H1 (cell line): ENCODE data around the gene NAGS. TPM values are rescaled to one million over a fixed set of nuclear protein-coding genes. Genes with fewer than 3 reads are reported as not detected.
"Not testable (repeated sequence)": the region's sequence is repeated elsewhere in the genome, so short reads cannot be mapped to it uniquely, and the experiment has no call there.

Experiments
- CTCF ChIA-PET: fragments of 300-600 bp; sonication (Branson Sonifier 250); formaldehyde crosslinking; loops from one replicate; lab custom pipeline; 2021; ENCODE audit not compliant: partially characterized antibody; lab: Charles Lee
- POLR2A ChIA-PET: fragments of 300-600 bp; sonication (Branson Sonifier 250); formaldehyde crosslinking; loops from one replicate; lab custom pipeline; 2021; ENCODE audit warnings: inconsistent platforms; ENCODE audit not compliant: partially characterized antibody; lab: Charles Lee
- DNase-seq, 2 experiments: peaks; one replicate each; pipeline versions ENCODE4 v3.0.0 to v3.0.0-alpha.2; 2010 to 2022; ENCODE audit warnings: low spot score in 2 of 2, low read depth in 1 of 2, mixed read lengths in 1 of 2
- FAIRE-seq: peaks from 2 replicates; lab custom pipeline; 2011; peaks lifted over from hg19 to GRCh38; lab: Jason Lieb, UNC
- H2AFZ ChIP-seq: 2 replicates; pipeline ENCODE4 v1.8.1; 2012; ENCODE audit warnings: low read length, inconsistent platforms
- H2AK5ac ChIP-seq: 2 replicates; pipeline ENCODE4 v1.6.1; 2013; ENCODE audit warnings: low read depth, low read length
- H2BK120ac ChIP-seq: replicated peaks from 2 replicates; pipeline ENCODE3; 2013; ENCODE audit warnings: low read depth, low read length, inconsistent platforms
- H2BK12ac ChIP-seq: 2 replicates; pipeline ENCODE4 v1.6.1; 2013; ENCODE audit warnings: low read depth, low read length
- H2BK15ac ChIP-seq: 2 replicates; pipeline ENCODE4 v1.6.1; 2013; ENCODE audit warnings: low read length
- H2BK20ac ChIP-seq: 2 replicates; pipeline ENCODE4 v1.6.1; 2013; ENCODE audit warnings: low read length
- H2BK5ac ChIP-seq: 2 replicates; pipeline ENCODE4 v1.6.1; 2013; ENCODE audit warnings: low read depth, low read length
- H3K14ac ChIP-seq: 2 replicates; pipeline ENCODE4 v1.6.1; 2013; ENCODE audit warnings: inconsistent platforms; ENCODE audit not compliant: insufficient read length
- H3K18ac ChIP-seq: 2 replicates; pipeline ENCODE4 v1.6.1; 2013; ENCODE audit warnings: low read length; ENCODE audit errors: extremely low read depth
- H3K23ac ChIP-seq: 2 replicates; pipeline ENCODE4 v1.6.1; 2013; ENCODE audit warnings: inconsistent platforms; ENCODE audit not compliant: insufficient read length
- H3K23me2 ChIP-seq: 2 replicates; pipeline ENCODE4 v1.6.1; 2013; ENCODE audit warnings: low read depth, low read length
- H3K27ac ChIP-seq: 2 replicates; pipeline ENCODE4 v1.6.1; 2011; ENCODE audit warnings: low read depth, low read length, inconsistent platforms
- H3K27me3 ChIP-seq, 4 experiments: replicated peaks in 1 of 4; 1 replicate in 1 of 4; 2 replicates in 3 of 4; pipeline versions ENCODE4 v1.6.1 to v1.8.1; 2011 to 2013; ENCODE audit warnings: low read length in 3 of 4, mild to moderate bottlenecking in 3 of 4, inconsistent platforms in 2 of 4, mixed read lengths in 2 of 4, moderate library complexity in 1 of 4; ENCODE audit not compliant: control insufficient read depth in 3 of 4, insufficient read depth in 3 of 4; ENCODE audit errors: extremely low read depth in 1 of 4
- H3K36me3 ChIP-seq, 4 experiments: 2 replicates each; pipeline versions ENCODE4 v1.6.1 to v1.8.1; 2011 to 2013; ENCODE audit warnings: mild to moderate bottlenecking in 4 of 4, low read length in 3 of 4, moderate library complexity in 2 of 4, control low read depth in 1 of 4, inconsistent platforms in 1 of 4; ENCODE audit not compliant: insufficient read depth in 4 of 4, control insufficient read depth in 2 of 4
- H3K4ac ChIP-seq: replicated peaks from 2 replicates; pipeline ENCODE3; 2013; ENCODE audit warnings: low read length, low read depth, mixed read lengths, inconsistent platforms; ENCODE audit not compliant: insufficient read length
- H3K4me1 ChIP-seq, 4 experiments: replicated peaks in 1 of 4; 1 replicate in 1 of 4; 2 replicates in 3 of 4; pipeline versions ENCODE4 v1.6.1 to v1.8.1; 2011 to 2013; ENCODE audit warnings: low read length in 3 of 4, inconsistent platforms in 2 of 4, mixed read lengths in 1 of 4; ENCODE audit not compliant: insufficient read depth in 4 of 4, control insufficient read depth in 3 of 4
- H3K4me2 ChIP-seq, 2 experiments: 2 replicates each; pipeline versions ENCODE4 v1.6.1 to v1.8.1; 2011 to 2013; ENCODE audit warnings: low read depth in 2 of 2, low read length in 2 of 2, control low read depth in 1 of 2, inconsistent platforms in 1 of 2, mild to moderate bottlenecking in 1 of 2; ENCODE audit not compliant: insufficient read depth in 1 of 2
- H3K4me3 ChIP-seq, 4 experiments: fragments of 200-600, 300-600 bp in 1 of 4; sonication (generic), shearing (Covaris generic), sonication (Bioruptor Twin) in 1 of 4; 2 replicates each; pipeline versions ENCODE4 v1.5.1 to v1.8.1; 2011 to 2016; ENCODE audit warnings: low read length in 4 of 4, low read depth in 3 of 4, control low read depth in 2 of 4, inconsistent platforms in 2 of 4, mild to moderate bottlenecking in 2 of 4, mixed read lengths in 1 of 4, moderate library complexity in 1 of 4; ENCODE audit not compliant: insufficient read depth in 2 of 4; ENCODE audit errors: extremely low read depth in 1 of 4
- H3K56ac ChIP-seq: replicated peaks from 2 replicates; pipeline ENCODE3; 2013; ENCODE audit warnings: low read depth, mild to moderate bottlenecking, mixed read lengths, low read length, inconsistent platforms; ENCODE audit not compliant: insufficient read length
- H3K79me1 ChIP-seq: 2 replicates; pipeline ENCODE4 v1.6.1; 2013; ENCODE audit warnings: low read depth, low read length, control low read depth
- H3K79me2 ChIP-seq, 2 experiments: 2 replicates each; pipeline versions ENCODE4 v1.6.1 to v1.8.1; 2012 to 2013; ENCODE audit warnings: low read length in 2 of 2, mild to moderate bottlenecking in 2 of 2, inconsistent platforms in 1 of 2; ENCODE audit not compliant: insufficient read depth in 2 of 2, control insufficient read depth in 1 of 2
- H3K9ac ChIP-seq, 4 experiments: replicated peaks in 1 of 4; 1 replicate in 1 of 4; 2 replicates in 3 of 4; pipeline versions ENCODE4 v1.6.1 to v1.8.1; 2011 to 2013; ENCODE audit warnings: low read depth in 3 of 4, low read length in 3 of 4, control low read depth in 2 of 4, mild to moderate bottlenecking in 2 of 4, moderate library complexity in 2 of 4, inconsistent platforms in 1 of 4; ENCODE audit errors: extremely low read depth in 1 of 4
- H3K9me3 ChIP-seq, 2 experiments: 2 replicates each; pipeline versions ENCODE4 v1.6.1 to v1.8.1; 2012 to 2013; ENCODE audit warnings: mild to moderate bottlenecking in 2 of 2, moderate library complexity in 2 of 2, control low read depth in 1 of 2, inconsistent platforms in 1 of 2, low read depth in 1 of 2, low read length in 1 of 2, mixed read lengths in 1 of 2; ENCODE audit not compliant: insufficient read depth in 2 of 2
- H4K20me1 ChIP-seq, 2 experiments: replicated peaks in 1 of 2; 2 replicates each; pipeline versions ENCODE3 to v1.8.1; 2011 to 2013; ENCODE audit warnings: inconsistent platforms in 2 of 2, low read length in 2 of 2, mild to moderate bottlenecking in 1 of 2; ENCODE audit not compliant: insufficient read depth in 2 of 2, control insufficient read depth in 1 of 2
- H4K5ac ChIP-seq: 2 replicates; pipeline ENCODE4 v1.6.1; 2013; ENCODE audit warnings: low read length, low read depth, mixed read lengths, inconsistent platforms; ENCODE audit not compliant: insufficient read length
- H4K8ac ChIP-seq: 2 replicates; pipeline ENCODE4 v1.8.0; 2013; ENCODE audit warnings: mild to moderate bottlenecking, moderate library complexity, low read length, inconsistent platforms; ENCODE audit not compliant: insufficient read depth; ENCODE audit errors: extremely low read depth
- H4K91ac ChIP-seq: replicated peaks from 2 replicates; pipeline ENCODE3; 2013; ENCODE audit warnings: low read length, mixed read lengths, inconsistent platforms; ENCODE audit not compliant: insufficient read length
- WGBS, 2 experiments: shearing (Covaris generic) in 1 of 2; methylation state at CpG; one replicate each; pipeline versions ENCODE4 v1.1.6 to v1.1.7; 2013 to 2015; ENCODE audit warnings: low lambda C conversion rate in 2 of 2, mixed read lengths in 2 of 2, inconsistent platforms in 1 of 2, low coverage in 1 of 2, missing lambda C conversion rate in 1 of 2; ENCODE audit not compliant: insufficient replicate concordance in 2 of 2, insufficient coverage in 1 of 2, insufficient read length in 1 of 2; ENCODE audit errors: extremely low coverage in 1 of 2, missing lambda C conversion rate in 1 of 2; 5-methylcytosine and 5-hydroxymethylcytosine counted together
- polyA plus RNA-seq, 7 experiments: library from polyadenylated mRNA; depleted of rRNA in 3 of 7; stranded (reverse) in 5 of 7; unstranded in 2 of 7; fragments of >200 nt in 5 of 7; fragments of 200-250 nt in 2 of 7; gene quantifications; 1 replicate in 5 of 7; 2 replicates in 1 of 7; 4 replicates in 1 of 7; pipeline versions ENCODE4 v1.2.1 to v1.2.3, GENCODE V29; 2011 to 2013; ENCODE audit warnings: missing spikeins in 2 of 7, mixed read lengths in 2 of 7
- total RNA-seq: library from RNA; stranded (reverse); fragmentation: NEBNext Ultra II Directional; extraction: Animal tissue kit (Norgen Biotek cat#: 25700); gene quantifications from 2 replicates; pipeline ENCODE4 v1.2.1, GENCODE V29; 2021

Gene NAGS
- total and polyA plus RNA-seq, 2 of the 8 experiments (the other 6 are each of a cell fraction or from before 2014, with no cell fraction given): 4.0 to 5.1 TPM

DNA sequence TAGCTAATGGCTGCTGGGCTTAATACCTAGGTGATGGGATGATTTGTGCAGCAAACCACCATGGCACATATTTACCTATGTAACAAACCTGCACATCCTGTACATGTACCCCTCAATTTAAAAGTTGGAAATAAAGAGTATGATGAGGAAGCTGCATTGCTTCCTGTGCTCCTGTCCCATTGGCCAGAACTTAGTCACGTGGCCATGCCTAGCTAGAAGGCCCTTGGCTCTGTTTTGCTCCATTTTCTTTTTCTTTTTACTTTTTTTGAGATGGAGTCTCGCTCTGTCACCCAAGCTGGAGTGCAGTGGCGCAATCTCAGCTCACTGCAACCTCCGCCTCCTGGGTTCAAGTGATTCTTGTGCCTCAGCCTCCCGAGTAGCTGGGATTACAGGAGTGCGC lies 43.1 kb upstream of the NAGS start:
- FAIRE-seq, H3K56ac ChIP-seq, H2BK15ac ChIP-seq, H3K14ac ChIP-seq, H3K23ac ChIP-seq, H3K36me3 ChIP-seq, H2BK12ac ChIP-seq, H3K4ac ChIP-seq, H3K9me3 ChIP-seq, H3K27ac ChIP-seq, H4K5ac ChIP-seq, H3K79me2 ChIP-seq, H4K8ac ChIP-seq, H2BK120ac ChIP-seq, H3K23me2 ChIP-seq, H3K79me1 ChIP-seq, H3K18ac ChIP-seq, DNase-seq, H4K91ac ChIP-seq, H3K4me1 ChIP-seq, H2AFZ ChIP-seq, H2BK20ac ChIP-seq, H3K4me3 ChIP-seq, H3K9ac ChIP-seq, H3K4me2 ChIP-seq, H3K27me3 ChIP-seq, H2AK5ac ChIP-seq, H2BK5ac ChIP-seq, H4K20me1 ChIP-seq, POLR2A ChIA-PET: not testable (repeated sequence)
- CTCF ChIA-PET: interaction anchor here (0.8 to 4.5 kb wide), 10 partner anchors 11 to 389 kb away, joined by 3 to 26 read pairs (median 4); partner anchors contain the start of gene PPY
- WGBS, 2 experiments: 98% methylated on average over 5 of the region's 6 CpGs; no CpG with 5 or more reads in 1 of the 2 experiments
